GM19023 (cell line): ENCODE results near the gene B3GNT7.

Source experiments
- ATAC-seq: cut with Tn5 transposase; IDR thresholded peaks from one replicate; pipeline ENCODE4 v1.9.1; 2021; ENCODE audit warnings: mild to moderate bottlenecking, moderate library complexity; ENCODE audit not compliant: unreplicated experiment

The B3GNT7 gene

GRCh38 chr2:231383416-231384108 is 11.9 kb upstream of the B3GNT7 start:
- ATAC-seq: no peak

GRCh38 chr2:231384109-231384435 is 11.4 kb upstream of the B3GNT7 start:
- ATAC-seq: no peak

- ATAC-seq: no peak
Observed at GRCh38 chr2:231384970-231385369, 10.5 kb upstream of the B3GNT7 start.

- ATAC-seq: no peak
Observed at GRCh38 chr2:231385429-231385828, 10.1 kb upstream of the B3GNT7 start.

- no peak for ATAC-seq
Observed at GRCh38 chr2:231386446-231386845, 9.1 kb upstream of the B3GNT7 start.

GRCh38 chr2:231387904-231388724 is 7.4 kb upstream of the B3GNT7 start:
- ATAC-seq: no peak

GRCh38 chr2:231388725-231389346 is 6.7 kb upstream of the B3GNT7 start:
- no peak for ATAC-seq

GRCh38 chr2:231390667-231391066 is 4.8 kb upstream of the B3GNT7 start:
- no peak for ATAC-seq

GRCh38 chr2:231391981-231392380 is 3.5 kb upstream of the B3GNT7 start:
- no peak for ATAC-seq

- ATAC-seq: no peak
Observed at GRCh38 chr2:231392431-231393148, 2.9 kb upstream of the B3GNT7 start.

GRCh38 chr2:231393149-231394131 is 2.1 kb upstream of the B3GNT7 start:
- ATAC-seq: no peak

- peak; percentile 42 for ATAC-seq
Observed at GRCh38 chr2:231394211-231395141, 1.0 kb upstream of the B3GNT7 start.

GRCh38 chr2:231396058-231396821 is 730 bp downstream of the B3GNT7 start:
- ATAC-seq: no peak

- no peak for ATAC-seq
Observed at GRCh38 chr2:231397011-231397927, 1.8 kb downstream of the B3GNT7 start.

GRCh38 chr2:231397928-231398294 is 2.4 kb downstream of the B3GNT7 start:
- no peak for ATAC-seq

- ATAC-seq: no peak
Observed at GRCh38 chr2:231398585-231398984, 3.1 kb downstream of the B3GNT7 start.
